GM23338 (cell line): ENCODE measurements around the gene EMID1.

ENCODE experiments used
- CREB1 ChIP-seq: fragments of 250-450 bp; sonication (Bioruptor Pico); IDR thresholded peaks from 2 replicates; pipeline ENCODE4 v1.5.0; 2020; ENCODE audit warnings: low read depth, mild to moderate bottlenecking, moderate library complexity
- EZH2phosphoT487 ChIP-seq: fragments of 200-600 bp; sonication (generic); IDR thresholded peaks from one replicate; pipeline ENCODE4 v1.8.1; 2018; ENCODE audit warnings: antibody characterized with exemption; ENCODE audit not compliant: unreplicated experiment
- POLR2AphosphoS5 ChIP-seq: IDR thresholded peaks from 2 replicates; pipeline ENCODE4 v1.6.1; 2016; ENCODE audit warnings: antibody characterized with exemption, low read depth
- TF ChIP-seq, protein P1 (sequence below), 2 experiments: fragments of 200-600 bp in 1 of 2; sonication (generic) in 1 of 2; conservative IDR thresholded peaks; 2 replicates each; pipeline versions ENCODE4 v1.5.1 to v1.6.1; 2016 to 2017; ENCODE audit warnings: antibody characterized with exemption in 2 of 2, low read depth in 2 of 2, mild to moderate bottlenecking in 2 of 2, moderate library complexity in 1 of 2

GRCh38 chr22:29244785-29245625 is 39.3 kb downstream of the EMID1 start:
- TF ChIP-seq, protein P1, sequence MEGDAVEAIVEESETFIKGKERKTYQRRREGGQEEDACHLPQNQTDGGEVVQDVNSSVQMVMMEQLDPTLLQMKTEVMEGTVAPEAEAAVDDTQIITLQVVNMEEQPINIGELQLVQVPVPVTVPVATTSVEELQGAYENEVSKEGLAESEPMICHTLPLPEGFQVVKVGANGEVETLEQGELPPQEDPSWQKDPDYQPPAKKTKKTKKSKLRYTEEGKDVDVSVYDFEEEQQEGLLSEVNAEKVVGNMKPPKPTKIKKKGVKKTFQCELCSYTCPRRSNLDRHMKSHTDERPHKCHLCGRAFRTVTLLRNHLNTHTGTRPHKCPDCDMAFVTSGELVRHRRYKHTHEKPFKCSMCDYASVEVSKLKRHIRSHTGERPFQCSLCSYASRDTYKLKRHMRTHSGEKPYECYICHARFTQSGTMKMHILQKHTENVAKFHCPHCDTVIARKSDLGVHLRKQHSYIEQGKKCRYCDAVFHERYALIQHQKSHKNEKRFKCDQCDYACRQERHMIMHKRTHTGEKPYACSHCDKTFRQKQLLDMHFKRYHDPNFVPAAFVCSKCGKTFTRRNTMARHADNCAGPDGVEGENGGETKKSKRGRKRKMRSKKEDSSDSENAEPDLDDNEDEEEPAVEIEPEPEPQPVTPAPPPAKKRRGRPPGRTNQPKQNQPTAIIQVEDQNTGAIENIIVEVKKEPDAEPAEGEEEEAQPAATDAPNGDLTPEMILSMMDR (conservative IDR thresholded peaks at IDR 0.05; ENCODE audit: low read depth in 2 of 2) = no peak
- TF ChIP-seq CREB1 (CRISPR knock-in tag) = no peak
- no peak for TF ChIP-seq EZH2phosphoT487
- TF ChIP-seq POLR2AphosphoS5 = no peak
